Fibroblast of pulmonary artery (primary cell): ENCODE results near the gene ARHGEF18.
"Not testable (repeated sequence)": the region's sequence is repeated elsewhere in the genome, so short reads cannot be mapped to it uniquely, and the experiment has no call there.

Experiments used
- DNase-seq: peaks from one replicate; pipeline ENCODE4 v3.0.0-alpha.2; 2010; ENCODE audit warnings: low read depth
- H3K4me3 ChIP-seq: replicated peaks from 2 replicates; pipeline ENCODE4 v1.5.1; 2011; ENCODE audit warnings: low read depth, mild to moderate bottlenecking, control low read depth, low read length, moderate library complexity
- CTCF ChIP-seq: IDR thresholded peaks from 2 replicates; pipeline ENCODE4 v1.5.1; 2011; ENCODE audit warnings: mild to moderate bottlenecking, control low read depth, low read length, inconsistent platforms; ENCODE audit errors: missing control alignments

The ARHGEF18 gene

GRCh38 chr19:7358102-7358597, 9.4 kb downstream of the ARHGEF18 start:
- TF ChIP-seq CTCF, result no peak

GRCh38 chr19:7360393-7360984, 11.8 kb downstream of the ARHGEF18 start:
- H3K4me3 ChIP-seq, result no peak overlapping the region
- DNase-seq, result peak; percentile 47
- no peak for TF ChIP-seq CTCF

More at GRCh38 chr19:7358102-7358597, 9.4 kb downstream of the ARHGEF18 start:
- H3K4me3 ChIP-seq, result no peak overlapping the region
- no peak for DNase-seq

GRCh38 chr19:7363225-7363624, 14.5 kb downstream of the ARHGEF18 start:
- TF ChIP-seq CTCF, result no peak
- H3K4me3 ChIP-seq, result no peak overlapping the region
- DNase-seq, result no peak

GRCh38 chr19:7366701-7367420, 18.1 kb downstream of the ARHGEF18 start:
- peak; percentile 58 for DNase-seq
- H3K4me3 ChIP-seq, result no peak overlapping the region
- TF ChIP-seq CTCF, result peak; percentile 24

GRCh38 chr19:7368456-7368855, 19.7 kb downstream of the ARHGEF18 start:
- H3K4me3 ChIP-seq, result no peak overlapping the region
- no peak for TF ChIP-seq CTCF
- DNase-seq, result peak; percentile 10

DNA sequence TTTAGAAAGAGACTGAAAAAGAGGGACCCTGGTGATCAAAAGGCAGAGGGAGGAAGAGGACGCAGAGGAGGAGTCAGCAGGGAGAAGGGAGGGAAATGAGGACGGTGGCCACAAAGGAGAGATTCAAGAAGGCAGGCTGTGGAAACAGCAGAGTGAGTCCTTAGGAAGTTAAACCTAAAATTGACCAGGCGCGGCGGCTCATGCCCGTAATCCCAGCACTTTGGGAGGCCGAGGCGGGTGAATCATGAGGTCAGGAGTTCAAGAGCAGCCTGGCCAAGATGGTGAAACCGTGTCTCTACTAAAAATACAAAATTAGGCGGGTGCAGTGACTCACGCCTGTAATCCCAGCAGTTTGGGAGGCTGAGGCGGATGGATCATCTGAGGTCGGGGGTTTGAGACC, 20.1 kb downstream of the ARHGEF18 start:
- not testable (repeated sequence) for H3K4me3 ChIP-seq
- DNase-seq, result peak; percentile 56

DNA sequence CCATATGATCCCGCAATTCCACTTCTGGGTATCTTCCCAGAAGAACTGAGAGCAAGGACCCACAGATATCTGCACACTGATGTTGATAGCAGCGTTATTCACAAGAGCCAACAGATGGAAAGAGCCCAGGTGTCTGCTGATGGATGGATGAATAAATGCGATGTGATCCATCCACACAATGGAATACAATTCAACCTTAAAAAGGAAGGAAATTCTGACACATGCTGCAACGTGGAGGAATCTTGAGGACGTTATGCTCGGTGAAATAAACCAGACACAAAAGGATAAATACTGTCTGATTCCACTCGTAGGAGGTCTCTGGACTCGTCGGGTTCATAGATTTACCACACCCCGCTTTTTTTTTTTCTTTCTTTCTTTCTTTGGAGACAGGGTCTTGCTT, 21.8 kb downstream of the ARHGEF18 start:
- DNase-seq, result no peak
- TF ChIP-seq CTCF, result no peak
- no peak overlapping the region for H3K4me3 ChIP-seq
